H1 (cell line): ENCODE results near the gene MRTFA. TPM values are rescaled to one million over a fixed set of nuclear protein-coding genes. Genes with fewer than 3 reads are reported as not detected.

Experiments
- ASH2L ChIP-seq: fragments of 200-600, 300-600 bp; sonication (generic); IDR thresholded peaks from one replicate; pipeline ENCODE4 v1.7.1; 2017; ENCODE audit warnings: low read length
- GTF2F1 ChIP-seq: IDR thresholded peaks from 2 replicates; pipeline ENCODE4 v1.6.1; 2012; ENCODE audit warnings: low read depth, low read length, improper control_type of control experiment, borderline replicate concordance
- RAD21 ChIP-seq, 2 experiments: IDR thresholded peaks in 1 of 2; conservative IDR thresholded peaks in 1 of 2; 2 replicates each; pipeline ENCODE4 v1.6.1; 2011; ENCODE audit warnings: low read depth in 2 of 2, low read length in 2 of 2, improper control_type of control experiment in 1 of 2, inconsistent platforms in 1 of 2, mild to moderate bottlenecking in 1 of 2, moderate library complexity in 1 of 2
- RBBP5 ChIP-seq: IDR thresholded peaks from 2 replicates; pipeline ENCODE4 v1.7.1; 2012; ENCODE audit warnings: low read depth, mild to moderate bottlenecking, inconsistent platforms, low read length, moderate library complexity, borderline replicate concordance
- TAF1 ChIP-seq: IDR thresholded peaks from 2 replicates; pipeline ENCODE4 v1.6.1; 2011; ENCODE audit warnings: mild to moderate bottlenecking, low read depth, low read length
- polyA plus RNA-seq, 7 experiments: library from polyadenylated mRNA; depleted of rRNA in 3 of 7; stranded (reverse) in 5 of 7; unstranded in 2 of 7; fragments of >200 nt in 5 of 7; fragments of 200-250 nt in 2 of 7; gene quantifications; 1 replicate in 5 of 7; 2 replicates in 1 of 7; 4 replicates in 1 of 7; pipeline versions ENCODE4 v1.2.1 to v1.2.3, GENCODE V29; 2011 to 2013; ENCODE audit warnings: missing spikeins in 2 of 7, mixed read lengths in 2 of 7
- total RNA-seq: library from RNA; stranded (reverse); fragmentation: NEBNext Ultra II Directional; extraction: Animal tissue kit (Norgen Biotek cat#: 25700); gene quantifications from 2 replicates; pipeline ENCODE4 v1.2.1, GENCODE V29; 2021

MRTFA gene
- total and polyA plus RNA-seq, 2 of the 8 experiments (the other 6 are each of a cell fraction or from before 2014, with no cell fraction given) = 5.4 to 37.9 TPM

DNA sequence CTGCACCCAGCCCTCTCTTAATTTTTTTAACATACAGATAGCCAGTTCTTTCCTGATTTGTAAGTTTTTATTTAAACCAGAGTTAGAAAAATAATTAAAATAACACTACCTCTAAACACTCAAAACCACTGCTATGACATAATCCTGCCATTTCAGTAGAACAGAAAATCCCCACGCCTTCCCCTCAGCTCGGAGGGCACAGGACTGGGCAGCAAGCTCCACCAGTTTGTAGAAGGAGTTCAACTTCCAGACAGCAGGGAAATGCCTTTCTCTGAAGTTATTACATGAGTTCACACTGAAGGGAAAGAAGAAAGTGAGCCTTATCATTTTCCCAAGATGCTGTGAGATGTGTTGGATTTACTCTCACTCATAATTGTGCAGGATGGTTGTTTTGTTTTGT lies 114.4 kb downstream of the MRTFA start (continued):
- TF ChIP-seq RAD21 (IDR thresholded peaks at IDR 0.05 in 1 of 2, conservative IDR thresholded peaks at IDR 0.05 in 1 of 2; ENCODE audit: low read depth in 2 of 2, low read length in 2 of 2) = no peak
- TF ChIP-seq GTF2F1 = no peak
- no peak for TF ChIP-seq ASH2L
- TF ChIP-seq RBBP5 = no peak
- TF ChIP-seq TAF1 = no peak
- TF ChIP-seq, all 59 proteins: peak for 0
